Fibroblast of villous mesenchyme (primary cell): Measurements from ENCODE around the gene NLRP6. TPM values are rescaled to one million over a fixed set of nuclear protein-coding genes. Genes with fewer than 3 reads are reported as not detected.

Experiments used
- DNase-seq: peaks from one replicate; pipeline ENCODE4 v3.0.0-alpha.2; 2010; ENCODE audit warnings: low read depth
- H3K4me3 ChIP-seq: 2 replicates; pipeline ENCODE4 v1.5.1; 2011; ENCODE audit warnings: low read depth, mild to moderate bottlenecking, low read length
- total RNA-seq: library from RNA; depleted of rRNA; stranded (reverse); fragments of >200 nt; gene quantifications from 2 replicates; pipeline ENCODE4 v1.2.3, GENCODE V29; 2012
- TF ChIP-seq, protein P1 (sequence below): IDR thresholded peaks from 2 replicates; pipeline ENCODE4 v1.5.1; 2012; ENCODE audit warnings: low read depth, mild to moderate bottlenecking, low read length; ENCODE audit not compliant: insufficient read depth

NLRP6 gene
- total RNA-seq: not detected in 2 replicates

DNA sequence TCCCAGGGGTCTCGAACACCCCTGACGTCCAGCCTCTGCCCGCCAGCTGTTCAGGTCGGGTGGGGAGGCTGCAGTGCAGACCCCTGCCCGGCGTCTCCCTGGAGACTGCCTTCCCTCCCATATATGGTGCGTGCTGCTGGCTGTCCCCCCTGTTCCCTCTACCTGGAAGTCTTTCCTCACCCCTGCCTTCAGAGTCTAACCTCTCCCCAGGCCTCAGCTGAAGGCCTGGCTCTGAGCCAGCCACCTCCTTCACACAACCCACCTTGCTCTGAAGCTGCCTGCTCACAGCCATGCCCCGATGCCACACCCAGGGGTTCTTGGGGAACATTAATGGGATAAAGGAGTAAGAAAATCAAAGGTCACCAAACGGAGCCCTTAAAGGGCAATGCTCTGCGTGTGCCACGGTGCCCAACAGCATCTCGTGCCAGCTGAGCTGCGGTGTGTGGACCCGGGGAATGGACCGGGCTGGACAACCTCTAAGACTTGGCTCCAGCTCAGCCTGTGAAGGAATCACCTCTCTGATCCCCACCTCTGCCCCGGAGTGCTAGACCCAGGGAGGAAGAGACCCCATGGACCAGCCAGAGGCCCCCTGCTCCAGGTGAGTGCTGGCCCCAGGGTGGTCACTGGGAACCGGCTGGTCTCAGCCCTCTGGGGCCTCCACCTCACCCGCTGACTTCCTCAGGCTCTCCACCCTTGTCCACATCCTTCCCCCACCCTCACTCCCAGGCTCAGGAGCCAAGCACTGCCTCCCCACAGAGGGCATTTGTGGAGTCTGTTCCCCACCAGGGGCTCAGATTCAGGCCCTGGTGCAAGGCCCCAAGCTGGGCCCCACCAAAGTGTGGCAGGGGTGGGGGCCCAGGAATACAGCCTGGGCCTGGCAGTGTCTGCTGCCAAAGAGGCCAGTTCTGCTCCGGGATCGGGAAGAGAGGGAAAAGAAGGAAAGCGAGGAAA, at the start of gene NLRP6:
TSS of gene NLRP6 (plus strand) at position 407 of the 951 bp plus-strand sequence. CDS start at position 570, 163 bp downstream.
- no peak within 1 kb of the TSS for H3K4me3 ChIP-seq
- no peak for DNase-seq
- TF ChIP-seq, protein P1, sequence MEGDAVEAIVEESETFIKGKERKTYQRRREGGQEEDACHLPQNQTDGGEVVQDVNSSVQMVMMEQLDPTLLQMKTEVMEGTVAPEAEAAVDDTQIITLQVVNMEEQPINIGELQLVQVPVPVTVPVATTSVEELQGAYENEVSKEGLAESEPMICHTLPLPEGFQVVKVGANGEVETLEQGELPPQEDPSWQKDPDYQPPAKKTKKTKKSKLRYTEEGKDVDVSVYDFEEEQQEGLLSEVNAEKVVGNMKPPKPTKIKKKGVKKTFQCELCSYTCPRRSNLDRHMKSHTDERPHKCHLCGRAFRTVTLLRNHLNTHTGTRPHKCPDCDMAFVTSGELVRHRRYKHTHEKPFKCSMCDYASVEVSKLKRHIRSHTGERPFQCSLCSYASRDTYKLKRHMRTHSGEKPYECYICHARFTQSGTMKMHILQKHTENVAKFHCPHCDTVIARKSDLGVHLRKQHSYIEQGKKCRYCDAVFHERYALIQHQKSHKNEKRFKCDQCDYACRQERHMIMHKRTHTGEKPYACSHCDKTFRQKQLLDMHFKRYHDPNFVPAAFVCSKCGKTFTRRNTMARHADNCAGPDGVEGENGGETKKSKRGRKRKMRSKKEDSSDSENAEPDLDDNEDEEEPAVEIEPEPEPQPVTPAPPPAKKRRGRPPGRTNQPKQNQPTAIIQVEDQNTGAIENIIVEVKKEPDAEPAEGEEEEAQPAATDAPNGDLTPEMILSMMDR: no peak

- TF ChIP-seq, protein P1: no peak
- DNase-seq: no peak
- H3K4me3 ChIP-seq: no peak overlapping the region
Observed at GRCh38 chr11:230431-230830, 47.8 kb upstream of the NLRP6 start.

DNA sequence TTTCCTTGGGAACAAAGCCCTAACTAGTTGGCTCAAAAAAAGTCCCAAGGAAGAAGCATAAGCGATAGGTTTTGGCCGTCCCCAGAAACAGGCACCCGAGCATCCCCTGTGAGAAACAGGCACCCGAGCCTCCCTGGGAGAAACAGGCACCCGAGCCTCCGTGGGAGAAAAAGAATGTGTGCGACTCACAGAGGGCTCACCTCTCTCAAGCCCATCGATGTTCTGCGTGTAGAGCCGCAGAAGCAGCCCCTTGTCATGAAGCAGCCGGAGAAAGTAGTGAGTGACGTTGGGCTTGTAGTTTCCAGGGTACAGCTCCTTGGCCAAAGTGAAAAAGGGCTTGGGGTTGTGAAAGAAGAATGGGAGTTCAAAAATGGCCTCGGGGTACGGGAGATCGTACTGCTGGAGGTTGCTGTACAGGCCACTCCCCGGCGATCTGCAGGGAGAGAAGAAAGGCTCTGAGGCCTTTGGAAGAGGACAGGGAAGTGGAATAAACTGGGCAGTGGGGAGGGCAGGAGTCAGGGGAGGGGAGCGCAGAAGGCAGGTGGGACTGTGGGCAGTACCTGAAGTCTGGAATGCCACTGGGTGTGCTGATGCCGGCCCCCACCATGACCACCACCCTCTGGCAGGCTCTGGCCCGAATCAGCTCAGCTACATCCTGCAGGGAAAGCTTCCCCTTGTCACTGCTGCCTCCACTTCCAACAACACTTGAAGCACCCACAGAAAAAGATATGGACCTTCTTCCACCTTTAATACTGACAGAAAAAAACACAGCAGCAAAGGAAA, 45.2 kb upstream of the NLRP6 start:
- no peak overlapping the region for H3K4me3 ChIP-seq
- TF ChIP-seq, protein P1: no peak
- no peak for DNase-seq

- TF ChIP-seq, protein P1: no peak
- DNase-seq: no peak
- H3K4me3 ChIP-seq: peak overlapping the region; percentile 99
Observed at GRCh38 chr11:235180-235579, 43.0 kb upstream of the NLRP6 start.

DNA sequence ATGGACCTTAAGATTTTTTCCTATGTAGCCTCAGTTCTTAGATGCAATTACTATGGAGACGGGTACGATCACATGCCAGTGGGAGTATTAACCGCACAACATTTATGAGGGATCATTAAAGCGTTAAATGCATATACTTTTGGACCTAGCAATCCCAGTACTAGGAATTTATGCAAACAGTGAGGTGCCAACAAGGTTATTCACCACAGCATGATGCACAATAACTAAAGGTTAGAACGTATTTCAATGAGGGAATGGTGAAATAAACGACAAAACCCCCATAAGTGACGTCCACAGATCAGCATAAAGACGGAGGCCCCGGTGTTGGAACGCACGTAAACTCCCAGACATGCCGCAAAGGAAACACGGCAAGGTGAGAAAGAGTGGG, 42.6 kb upstream of the NLRP6 start:
- peak; percentile 48 for DNase-seq
- TF ChIP-seq, protein P1: no peak
- peak overlapping the region; percentile 99 for H3K4me3 ChIP-seq

DNA sequence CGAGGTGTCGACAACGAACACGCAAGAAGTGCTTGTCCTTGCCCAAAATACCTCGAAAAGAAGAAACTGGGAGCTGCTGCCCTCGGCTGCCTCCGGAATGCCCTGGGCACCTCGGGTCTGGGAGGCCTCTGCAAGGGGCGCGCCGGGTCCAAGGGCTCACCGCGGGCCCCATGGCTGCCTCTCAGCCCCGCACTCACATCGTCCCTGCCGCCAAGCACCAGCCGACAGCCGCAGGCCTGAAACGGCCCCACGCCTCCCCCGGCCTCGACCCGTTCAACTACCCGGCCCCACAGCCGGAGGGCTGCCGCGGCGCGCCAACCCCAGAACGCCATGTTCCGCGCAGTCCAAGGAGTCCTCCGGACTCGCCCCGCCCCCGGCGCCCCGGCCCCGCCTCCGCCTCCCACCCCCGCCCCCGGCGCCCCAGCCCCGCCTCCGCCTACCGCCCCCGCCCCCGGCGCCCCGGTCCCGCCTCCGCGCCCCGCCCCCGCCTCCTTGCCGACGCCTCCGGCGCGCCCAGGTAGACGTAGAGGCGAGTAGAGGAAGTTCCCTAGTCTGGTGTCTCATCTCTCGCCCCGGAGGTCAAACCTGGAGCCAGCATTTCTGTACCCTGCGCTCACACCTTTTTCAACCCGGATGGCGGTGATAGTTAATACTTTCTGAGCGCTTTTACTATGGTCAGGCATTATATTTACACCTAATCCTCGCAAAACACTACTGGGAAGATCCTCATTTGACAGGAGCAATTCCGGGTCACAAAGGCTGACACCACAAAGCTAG, 42.0 kb upstream of the NLRP6 start, which contains the start of gene SIRT3:
TSS of gene SIRT3 (minus strand) at position 346 of the 777 bp plus-strand sequence. CDS start at position 332, 14 bp downstream.
- peak within 1 kb of the TSS; percentile 99 for H3K4me3 ChIP-seq
- TF ChIP-seq, protein P1: no peak
- peak; percentile 79 for DNase-seq
